ENCODE results near the gene PDS5B. TPM values are rescaled to one million over a fixed set of nuclear protein-coding genes. Genes with fewer than 3 reads are reported as not detected.

The PDS5B gene
- total and polyA plus RNA-seq, 2 of the 8 experiments (the other 6 are each of a cell fraction or from before 2014, with no cell fraction given), result 5.5 to 54.6 TPM

DNA sequence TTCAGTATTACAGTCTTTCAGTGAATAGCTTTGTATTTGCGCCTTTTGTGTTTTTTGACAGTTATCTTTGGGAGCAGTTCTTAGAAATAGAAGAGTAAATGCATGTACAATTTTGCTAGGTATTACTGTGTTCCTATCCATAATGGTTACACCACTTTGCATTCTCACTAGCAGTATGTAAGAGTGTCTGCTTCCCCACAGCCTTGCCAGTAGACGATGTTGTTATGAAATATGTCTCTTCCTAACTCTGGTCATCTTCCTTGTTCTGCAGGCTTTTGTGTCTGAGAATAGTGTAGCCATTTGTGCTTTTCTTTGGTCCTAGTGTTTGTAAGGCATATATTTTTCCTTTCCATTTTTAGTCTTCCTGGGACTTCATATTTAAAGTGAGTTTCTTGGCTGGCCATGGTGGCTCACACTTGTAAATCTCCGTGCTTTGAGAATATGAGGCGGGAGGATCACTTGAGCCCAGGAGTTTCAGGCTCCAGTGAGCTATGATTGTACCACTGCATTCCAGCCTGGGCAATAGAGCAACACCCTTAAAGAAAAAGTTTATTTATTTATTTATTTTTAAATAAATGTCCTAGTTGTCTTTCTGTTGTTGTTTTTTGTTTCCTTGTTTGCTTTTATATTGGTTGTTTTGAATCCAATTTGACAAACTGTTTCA is 140.3 kb downstream of the PDS5B start:
- no peak overlapping the region for H3K18ac ChIP-seq (ENCODE audit: extremely low read depth, low read length)
- H3K9me3 ChIP-seq (ENCODE audit: insufficient read depth in 2 of 2, low read depth in 1 of 2, low read length in 1 of 2), result peaks cover 0 to 13% of the 10 kb centered on the region in 2 experiments; a peak in 2 of 4 replicates
- H4K8ac ChIP-seq (ENCODE audit: extremely low read depth, insufficient read depth, low read length), result no peak overlapping the region
- peaks cover 0 to 9% (median 0%) of the 10 kb centered on the region in 4 experiments; a peak in 3 of 8 replicates for H3K36me3 ChIP-seq (ENCODE audit: control insufficient read depth in 2 of 4, insufficient read depth in 4 of 4, low read length in 3 of 4)
- H4K20me1 ChIP-seq (replicated peaks in 1 of 2; ENCODE audit: control insufficient read depth in 1 of 2, insufficient read depth in 2 of 2, low read length in 2 of 2), result no peaks in the 10 kb centered on the region
- no peak overlapping the region for H3K56ac ChIP-seq (replicated peaks; ENCODE audit: insufficient read length, low read depth, low read length)
- H3K14ac ChIP-seq (ENCODE audit: insufficient read length), result no peak overlapping the region
- H3K79me2 ChIP-seq (ENCODE audit: control insufficient read depth in 1 of 2, insufficient read depth in 2 of 2, low read length in 2 of 2), result peaks cover 0 to 10% of the 10 kb centered on the region in 2 experiments; a peak in 1 of 4 replicates
- H3K4me1 ChIP-seq (replicated peaks in 1 of 4; ENCODE audit: control insufficient read depth in 3 of 4, insufficient read depth in 4 of 4, low read length in 3 of 4), result no peaks in the 10 kb centered on the region
- no peak overlapping the region for H2AFZ ChIP-seq (ENCODE audit: low read length)
- H3K79me1 ChIP-seq (ENCODE audit: low read depth, low read length), result no peaks in the 10 kb centered on the region
- 88% methylated on average over 4 of the region's 4 CpGs; no CpG with 5 or more reads in 1 of the 2 experiments for WGBS, 2 experiments (ENCODE audit: extremely low coverage in 1 of 2, insufficient coverage in 1 of 2, insufficient read length in 1 of 2, insufficient replicate concordance in 2 of 2, low coverage in 1 of 2, low lambda C conversion rate in 2 of 2, missing lambda C conversion rate in 1 of 2)
- H2BK5ac ChIP-seq (ENCODE audit: low read depth, low read length), result no peak overlapping the region
- no peaks in the 10 kb centered on the region for H3K23me2 ChIP-seq (ENCODE audit: low read depth, low read length)
- ChIA-PET POLR2A (ENCODE audit: partially characterized antibody) (no interaction called here), CTCF (ENCODE audit: partially characterized antibody) (no interaction called here)
- H2BK20ac ChIP-seq (ENCODE audit: low read length), result no peak overlapping the region
- no peak overlapping the region for H2AK5ac ChIP-seq (ENCODE audit: low read depth, low read length)
- no peak for FAIRE-seq
- TF ChIP-seq NRF1 (IDR thresholded peaks at IDR 0.05; ENCODE audit: low read depth, low read length) (no peak), SRF (IDR thresholded peaks at IDR 0.05; ENCODE audit: low read depth, low read length) (no peak)
- no peak overlapping the region for H3K27ac ChIP-seq (ENCODE audit: low read depth, low read length)
- H4K91ac ChIP-seq (replicated peaks; ENCODE audit: insufficient read length, low read length), result no peak overlapping the region
- no peaks in the 10 kb centered on the region for H3K27me3 ChIP-seq (replicated peaks in 1 of 4; ENCODE audit: control insufficient read depth in 3 of 4, extremely low read depth in 1 of 4, insufficient read depth in 3 of 4, low read length in 3 of 4)
- no peak overlapping the region for H4K5ac ChIP-seq (ENCODE audit: insufficient read length, low read depth, low read length)
- no peak for DNase-seq (ENCODE audit: low read depth in 1 of 2, low spot score in 2 of 2)
- no peak overlapping the region for H3K4ac ChIP-seq (replicated peaks; ENCODE audit: insufficient read length, low read depth, low read length)
- no peak overlapping the region for H3K23ac ChIP-seq (ENCODE audit: insufficient read length)
- H3K4me2 ChIP-seq (ENCODE audit: insufficient read depth in 1 of 2, low read depth in 2 of 2, low read length in 2 of 2), result no peak overlapping the region
- H2BK15ac ChIP-seq (ENCODE audit: low read length), result no peak overlapping the region
- H2BK12ac ChIP-seq (ENCODE audit: low read depth, low read length), result no peak overlapping the region
- no peak overlapping the region for H3K9ac ChIP-seq (replicated peaks in 1 of 4; ENCODE audit: extremely low read depth in 1 of 4, low read depth in 3 of 4, low read length in 3 of 4)
- no peak overlapping the region for H2BK120ac ChIP-seq (replicated peaks; ENCODE audit: low read depth, low read length)
- H3K4me3 ChIP-seq (ENCODE audit: extremely low read depth in 1 of 4, insufficient read depth in 2 of 4, low read depth in 3 of 4, low read length in 4 of 4), result no peak overlapping the region

Measured in H1 (cell line).